HG02571 (cell line): ENCODE results near the gene RALBP1.

ENCODE experiments used
- ATAC-seq: cut with Tn5 transposase; IDR thresholded peaks from one replicate; pipeline ENCODE4 v1.9.1; 2021; ENCODE audit warnings: mild to moderate bottlenecking, moderate library complexity; ENCODE audit not compliant: unreplicated experiment

The RALBP1 gene

GRCh38 chr18:9581667-9582066, 106.4 kb downstream of the RALBP1 start:
- no peak for ATAC-seq

DNA sequence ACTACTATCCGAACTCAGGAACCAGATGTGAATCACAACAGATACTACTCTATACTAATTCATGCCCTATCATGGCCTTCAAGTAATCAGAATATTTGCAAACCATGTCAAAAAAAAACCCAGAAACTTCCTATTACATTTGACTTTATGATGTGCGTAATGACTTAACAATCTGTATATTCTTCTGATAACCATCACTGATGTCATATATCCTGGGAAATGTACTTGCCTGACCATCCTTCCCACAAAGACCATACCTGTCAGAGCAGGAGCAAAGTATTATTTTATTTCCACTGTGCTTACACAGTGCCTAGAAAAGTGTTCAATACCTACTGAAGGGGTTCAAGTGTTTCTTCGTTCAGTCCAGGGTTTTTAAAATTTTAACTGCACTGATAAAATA, 111.5 kb downstream of the RALBP1 start:
- no peak for ATAC-seq
